ENCODE results near the gene ADAMTS16.

The ADAMTS16 gene

GRCh38 chr5:5218396-5218795 lies 78.3 kb downstream of the ADAMTS16 start:
- no peak overlapping the region for H3K9ac ChIP-seq
- H3K36me3 ChIP-seq (ENCODE audit: insufficient read depth): no peaks in the 10 kb centered on the region
- no peaks in the 10 kb centered on the region for H4K20me1 ChIP-seq (ENCODE audit: insufficient read depth)
- no peak for TF ChIP-seq CTCF (conservative IDR thresholded peaks at IDR 0.05; ENCODE audit: low read depth, low read length)
- no peak overlapping the region for H3K4me2 ChIP-seq
- no peaks in the 10 kb centered on the region for H3K79me2 ChIP-seq (ENCODE audit: insufficient read depth, low read depth)
- H3K27me3 ChIP-seq (ENCODE audit: insufficient read depth, low read depth): no peaks in the 10 kb centered on the region
- H2AFZ ChIP-seq (ENCODE audit: low read depth): no peak overlapping the region
- H3K27ac ChIP-seq: no peak overlapping the region
- H3K4me3 ChIP-seq (IDR thresholded peaks at IDR 0.05; ENCODE audit: insufficient read depth, low read depth, low read length): no peak overlapping the region
- no peaks in the 10 kb centered on the region for H3K4me1 ChIP-seq (ENCODE audit: low read depth, poor library complexity, severe bottlenecking)

GRCh38 chr5:5219541-5219940 lies 79.4 kb downstream of the ADAMTS16 start:
- no peak overlapping the region for H3K4me3 ChIP-seq (IDR thresholded peaks at IDR 0.05; ENCODE audit: insufficient read depth, low read depth, low read length)
- no peak for TF ChIP-seq CTCF (conservative IDR thresholded peaks at IDR 0.05; ENCODE audit: low read depth, low read length)
- no peak overlapping the region for H3K4me2 ChIP-seq
- no peaks in the 10 kb centered on the region for H3K36me3 ChIP-seq (ENCODE audit: insufficient read depth)
- H3K27ac ChIP-seq: no peak overlapping the region
- H3K79me2 ChIP-seq (ENCODE audit: insufficient read depth, low read depth): no peaks in the 10 kb centered on the region
- H4K20me1 ChIP-seq (ENCODE audit: insufficient read depth): no peaks in the 10 kb centered on the region
- H3K27me3 ChIP-seq (ENCODE audit: insufficient read depth, low read depth): no peaks in the 10 kb centered on the region
- H3K4me1 ChIP-seq (ENCODE audit: low read depth, poor library complexity, severe bottlenecking): no peaks in the 10 kb centered on the region
- no peak overlapping the region for H2AFZ ChIP-seq (ENCODE audit: low read depth)
- no peak overlapping the region for H3K9ac ChIP-seq

- Histone ChIP-seq H3K79me2 (ENCODE audit: insufficient read depth, low read depth) (no peaks in the 10 kb centered on the region), H3K4me2 (no peak overlapping the region), H4K20me1 (ENCODE audit: insufficient read depth) (no peaks in the 10 kb centered on the region), H3K9ac (no peak overlapping the region), H3K36me3 (ENCODE audit: insufficient read depth) (no peaks in the 10 kb centered on the region), H3K4me3 (IDR thresholded peaks at IDR 0.05; ENCODE audit: insufficient read depth, low read depth, low read length) (no peak overlapping the region), H3K4me1 (ENCODE audit: low read depth, poor library complexity, severe bottlenecking) (no peaks in the 10 kb centered on the region), H3K27ac (no peak overlapping the region), H2AFZ (ENCODE audit: low read depth) (no peak overlapping the region), H3K27me3 (ENCODE audit: insufficient read depth, low read depth) (no peaks in the 10 kb centered on the region)
- TF ChIP-seq CTCF (conservative IDR thresholded peaks at IDR 0.05; ENCODE audit: low read depth, low read length): no peak
Observed at GRCh38 chr5:5220901-5221631, 80.9 kb downstream of the ADAMTS16 start.

- TF ChIP-seq CTCF (conservative IDR thresholded peaks at IDR 0.05; ENCODE audit: low read depth, low read length): no peak
- no peaks in the 10 kb centered on the region for H4K20me1 ChIP-seq (ENCODE audit: insufficient read depth)
- H3K9ac ChIP-seq: no peak overlapping the region
- H3K4me2 ChIP-seq: no peak overlapping the region
- no peak overlapping the region for H2AFZ ChIP-seq (ENCODE audit: low read depth)
- H3K79me2 ChIP-seq (ENCODE audit: insufficient read depth, low read depth): no peaks in the 10 kb centered on the region
- no peak overlapping the region for H3K4me3 ChIP-seq (IDR thresholded peaks at IDR 0.05; ENCODE audit: insufficient read depth, low read depth, low read length)
- no peaks in the 10 kb centered on the region for H3K36me3 ChIP-seq (ENCODE audit: insufficient read depth)
- no peak overlapping the region for H3K27ac ChIP-seq
- H3K4me1 ChIP-seq (ENCODE audit: low read depth, poor library complexity, severe bottlenecking): no peaks in the 10 kb centered on the region
- no peaks in the 10 kb centered on the region for H3K27me3 ChIP-seq (ENCODE audit: insufficient read depth, low read depth)
Observed at GRCh38 chr5:5221724-5222123, 81.6 kb downstream of the ADAMTS16 start.

Measured in KMS-11 (cell line).